Measurements from ENCODE around the gene SIK1.
"Not testable (repeated sequence)": the region's sequence is repeated elsewhere in the genome, so short reads cannot be mapped to it uniquely, and the experiment has no call there.

Gene SIK1

GRCh38 chr21:43440835-43441727 is 14.2 kb upstream of the SIK1 start:
- DNase-seq = not testable (repeated sequence)

- not testable (repeated sequence) for DNase-seq
These were observed 12.6 kb upstream of the SIK1 start for GRCh38 chr21:43439316-43440075.

- DNase-seq = not testable (repeated sequence)
These were observed 9.3 kb upstream of the SIK1 start for GRCh38 chr21:43436272-43436671.

GRCh38 chr21:43433340-43434136 is 6.6 kb upstream of the SIK1 start:
- DNase-seq = not testable (repeated sequence)

GRCh38 chr21:43430830-43431416 is 4.0 kb upstream of the SIK1 start:
- not testable (repeated sequence) for DNase-seq

GRCh38 chr21:43428964-43429363 is 2.0 kb upstream of the SIK1 start:
- DNase-seq = not testable (repeated sequence)

- DNase-seq = not testable (repeated sequence)
These were observed 270 bp upstream of the SIK1 start for GRCh38 chr21:43427242-43427559.

GRCh38 chr21:43426004-43426403 is 927 bp downstream of the SIK1 start:
- DNase-seq = not testable (repeated sequence)

GRCh38 chr21:43419475-43419874 is 7.5 kb downstream of the SIK1 start:
- DNase-seq = not testable (repeated sequence)

- not testable (repeated sequence) for DNase-seq
These were observed 12.4 kb downstream of the SIK1 start for GRCh38 chr21:43414576-43414975.

- not testable (repeated sequence) for DNase-seq
These were observed 14.7 kb downstream of the SIK1 start for GRCh38 chr21:43412020-43412788.

- DNase-seq = not testable (repeated sequence)
These were observed 16.4 kb downstream of the SIK1 start for GRCh38 chr21:43410456-43411068.

GRCh38 chr21:43407139-43407538 is 19.8 kb downstream of the SIK1 start:
- not testable (repeated sequence) for DNase-seq

- DNase-seq = not testable (repeated sequence)
These were observed 22.5 kb downstream of the SIK1 start for GRCh38 chr21:43404450-43404849.

GRCh38 chr21:43403651-43404430 is 23.1 kb downstream of the SIK1 start:
- not testable (repeated sequence) for DNase-seq

- not testable (repeated sequence) for DNase-seq
These were observed 25.8 kb downstream of the SIK1 start for GRCh38 chr21:43401125-43401524.

- not testable (repeated sequence) for DNase-seq
These were observed 27.3 kb downstream of the SIK1 start for GRCh38 chr21:43399595-43400015.

- not testable (repeated sequence) for DNase-seq
These were observed 27.8 kb downstream of the SIK1 start for GRCh38 chr21:43399136-43399535.

GRCh38 chr21:43398533-43398932 is 28.4 kb downstream of the SIK1 start:
- DNase-seq = not testable (repeated sequence)
